Stimulated activated CD4-positive, alpha-beta T cell treated with anti-CD3 and anti-CD28 coated beads, Interleukin-1b, Interleukin-23, amount 100 ng/mL, for 4 hours (primary cell): Measurements from ENCODE around the gene BPHL.
"Not testable (repeated sequence)": the region's sequence is repeated elsewhere in the genome, so short reads cannot be mapped to it uniquely, and the experiment has no call there.

Source experiments
- DNase-seq, 2 donors: peaks; one replicate each; pipeline ENCODE4 v3.0.0-alpha.2; 2020; ENCODE audit warnings: low read depth in 2 of 2

Gene BPHL

GRCh38 chr6:3118353-3119039, at the start of gene BPHL:
BPHL (plus strand) TSS chr6:3118711; CDS start chr6:3118741, 30 bp downstream.
- peak; percentile 100 for DNase-seq

- DNase-seq, result no peak
These were observed 46.9 kb upstream of the BPHL start for GRCh38 chr6:3071568-3071967.

GRCh38 chr6:3072798-3073197, 45.7 kb upstream of the BPHL start:
- DNase-seq, result no peak

- no peak for DNase-seq
These were observed 45.1 kb upstream of the BPHL start for GRCh38 chr6:3073382-3073781.

GRCh38 chr6:3075772-3076113, 42.8 kb upstream of the BPHL start:
- no peak for DNase-seq

GRCh38 chr6:3076320-3076719, 42.2 kb upstream of the BPHL start:
- DNase-seq, result no peak

- no peak for DNase-seq
These were observed 41.1 kb upstream of the BPHL start for GRCh38 chr6:3077430-3077829.

- DNase-seq, result not testable (repeated sequence)
These were observed 39.6 kb upstream of the BPHL start for GRCh38 chr6:3078952-3079351.

GRCh38 chr6:3079682-3080081, 38.8 kb upstream of the BPHL start:
- no peak for DNase-seq

- no peak for DNase-seq
These were observed 36.6 kb upstream of the BPHL start for GRCh38 chr6:3081960-3082359.

GRCh38 chr6:3085074-3085473, 33.4 kb upstream of the BPHL start:
- DNase-seq, result no peak

GRCh38 chr6:3086282-3086946, 32.1 kb upstream of the BPHL start:
- DNase-seq, result no peak

GRCh38 chr6:3088446-3088845, 30.1 kb upstream of the BPHL start:
- DNase-seq, result no peak

GRCh38 chr6:3088968-3089367, 29.5 kb upstream of the BPHL start:
- no peak for DNase-seq

GRCh38 chr6:3090013-3090412, 28.5 kb upstream of the BPHL start:
- DNase-seq, result no peak

GRCh38 chr6:3094815-3095214, 23.7 kb upstream of the BPHL start:
- DNase-seq, result no peak

- no peak for DNase-seq
These were observed 15.6 kb upstream of the BPHL start for GRCh38 chr6:3102875-3103274.

- no peak for DNase-seq
These were observed 9.6 kb upstream of the BPHL start for GRCh38 chr6:3108746-3109414.

GRCh38 chr6:3109761-3110160, 8.8 kb upstream of the BPHL start:
- DNase-seq, result no peak

- DNase-seq, result no peak
These were observed 4.1 kb upstream of the BPHL start for GRCh38 chr6:3114377-3114776.

GRCh38 chr6:3117912-3118352, 579 bp upstream of the BPHL start:
- no peak for DNase-seq

GRCh38 chr6:3119040-3119723, 671 bp downstream of the BPHL start:
- peak in 1 of 2 donors; percentile 4 for DNase-seq

- DNase-seq, result no peak
These were observed 2.2 kb downstream of the BPHL start for GRCh38 chr6:3120765-3121089.
